Keratinocyte (primary cell): ENCODE measurements around the gene NR3C2.

Experiments
- EZH2 ChIP-seq: IDR thresholded peaks from one replicate; pipeline ENCODE4 v1.6.1; 2012; ENCODE audit warnings: inconsistent platforms, mild to moderate bottlenecking, low read length, moderate library complexity
- TF ChIP-seq, protein P1 (sequence below), 3 experiments: IDR thresholded peaks in 1 of 3; conservative IDR thresholded peaks in 1 of 3; optimal IDR thresholded peaks in 1 of 3; 2 replicates in 2 of 3; 3 replicates in 1 of 3; pipeline versions ENCODE3 to v1.5.1; 2011; ENCODE audit warnings: low read length in 3 of 3, mild to moderate bottlenecking in 3 of 3, moderate library complexity in 2 of 3, control low read depth in 1 of 3, inconsistent platforms in 1 of 3; ENCODE audit not compliant: insufficient read depth in 2 of 3; ENCODE audit errors: extremely low read depth in 1 of 3

DNA sequence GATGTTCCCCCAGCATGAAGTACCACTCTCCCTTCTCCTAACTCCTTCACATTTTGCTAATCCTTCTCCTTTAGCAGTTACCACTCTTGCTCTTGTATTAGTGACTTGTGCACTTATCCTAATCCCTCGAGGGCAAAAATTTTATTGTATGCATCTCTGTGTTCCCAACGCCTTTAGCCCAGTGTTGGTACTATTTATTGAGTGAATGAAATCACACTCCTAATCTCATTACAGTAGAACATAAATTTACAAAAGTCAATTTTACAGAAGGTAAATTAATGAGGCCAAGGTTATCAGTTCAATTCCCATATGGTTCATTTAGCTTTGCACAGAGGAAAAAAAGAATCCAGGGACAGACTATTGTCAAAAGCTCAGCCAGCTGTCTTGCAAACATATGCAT, 178.4 kb downstream of the NR3C2 start:
- TF ChIP-seq, protein P1, sequence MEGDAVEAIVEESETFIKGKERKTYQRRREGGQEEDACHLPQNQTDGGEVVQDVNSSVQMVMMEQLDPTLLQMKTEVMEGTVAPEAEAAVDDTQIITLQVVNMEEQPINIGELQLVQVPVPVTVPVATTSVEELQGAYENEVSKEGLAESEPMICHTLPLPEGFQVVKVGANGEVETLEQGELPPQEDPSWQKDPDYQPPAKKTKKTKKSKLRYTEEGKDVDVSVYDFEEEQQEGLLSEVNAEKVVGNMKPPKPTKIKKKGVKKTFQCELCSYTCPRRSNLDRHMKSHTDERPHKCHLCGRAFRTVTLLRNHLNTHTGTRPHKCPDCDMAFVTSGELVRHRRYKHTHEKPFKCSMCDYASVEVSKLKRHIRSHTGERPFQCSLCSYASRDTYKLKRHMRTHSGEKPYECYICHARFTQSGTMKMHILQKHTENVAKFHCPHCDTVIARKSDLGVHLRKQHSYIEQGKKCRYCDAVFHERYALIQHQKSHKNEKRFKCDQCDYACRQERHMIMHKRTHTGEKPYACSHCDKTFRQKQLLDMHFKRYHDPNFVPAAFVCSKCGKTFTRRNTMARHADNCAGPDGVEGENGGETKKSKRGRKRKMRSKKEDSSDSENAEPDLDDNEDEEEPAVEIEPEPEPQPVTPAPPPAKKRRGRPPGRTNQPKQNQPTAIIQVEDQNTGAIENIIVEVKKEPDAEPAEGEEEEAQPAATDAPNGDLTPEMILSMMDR (optimal IDR thresholded peaks at IDR 0.05 in 1 of 3, IDR thresholded peaks at IDR 0.05 in 1 of 3, conservative IDR thresholded peaks at IDR 0.05 in 1 of 3; ENCODE audit: extremely low read depth in 1 of 3, insufficient read depth in 2 of 3, low read length in 3 of 3), result no peak
- no peak for TF ChIP-seq EZH2
